Loucy (cell line): ENCODE results near the gene SCN9A.

Source experiments
- H2AFZ ChIP-seq: fragments of 200-600 bp; sonication (generic); 2 replicates; pipeline ENCODE4 v1.6.0; 2016; ENCODE audit warnings: antibody characterized with exemption, mild to moderate bottlenecking, low read length, moderate library complexity
- H3F3A ChIP-seq: fragments of 200-600 bp; 2 replicates; pipeline ENCODE4 v1.6.0; 2016; ENCODE audit warnings: antibody characterized with exemption, low read depth, mild to moderate bottlenecking
- H3K27me3 ChIP-seq: fragments of 200-600 bp; sonication (generic); 2 replicates; pipeline ENCODE4 v1.6.1; 2014; ENCODE audit warnings: low read length, mild to moderate bottlenecking; ENCODE audit not compliant: insufficient read depth, poor library complexity, severe bottlenecking
- H3K36me3 ChIP-seq: fragments of 200-600 bp; sonication (generic); 2 replicates; pipeline ENCODE4 v1.6.1; 2016; ENCODE audit warnings: low read length; ENCODE audit not compliant: insufficient read depth
- H3K4me1 ChIP-seq: fragments of 200-600 bp; sonication (generic); 2 replicates; pipeline ENCODE4 v1.5.1; 2014; ENCODE audit warnings: low read length, mild to moderate bottlenecking; ENCODE audit not compliant: insufficient read depth, poor library complexity, severe bottlenecking
- H3K4me2 ChIP-seq: fragments of 200-600 bp; sonication (generic); 2 replicates; pipeline ENCODE4 v1.6.0; 2014; ENCODE audit warnings: antibody characterized with exemption, low read length, low read depth, mild to moderate bottlenecking; ENCODE audit not compliant: poor library complexity, severe bottlenecking
- H3K4me3 ChIP-seq: fragments of 200-600 bp; sonication (generic); 2 replicates; pipeline ENCODE4 v1.5.1; 2014; ENCODE audit warnings: low read length, mild to moderate bottlenecking, mixed read lengths; ENCODE audit not compliant: poor library complexity, severe bottlenecking
- H3K79me2 ChIP-seq: fragments of 200-600 bp; sonication (generic); 2 replicates; pipeline ENCODE4 v1.6.1; 2014; ENCODE audit warnings: low read length; ENCODE audit not compliant: insufficient read depth
- H3K9ac ChIP-seq: fragments of 200-600 bp; sonication (generic); 2 replicates; pipeline ENCODE4 v1.6.0; 2014; ENCODE audit warnings: mild to moderate bottlenecking, low read depth, low read length, moderate library complexity; ENCODE audit not compliant: poor library complexity, severe bottlenecking
- H3K9me2 ChIP-seq: fragments of 200-600 bp; sonication (generic); replicated peaks from 2 replicates; pipeline ENCODE4 v1.6.1; 2016; ENCODE audit warnings: low read depth, low read length, mixed read lengths
- H3K9me3 ChIP-seq: fragments of 200-600 bp; sonication (generic); 2 replicates; pipeline ENCODE4 v1.6.1; 2014; ENCODE audit warnings: mild to moderate bottlenecking, antibody characterized with exemption, low read length, low read depth; ENCODE audit not compliant: insufficient read depth
- H4K20me1 ChIP-seq: fragments of 200-600 bp; sonication (generic); 2 replicates; pipeline ENCODE4 v1.6.0; 2014; ENCODE audit warnings: antibody characterized with exemption, low read length, mild to moderate bottlenecking; ENCODE audit not compliant: insufficient read depth, poor library complexity, severe bottlenecking
- CTCF ChIP-seq: fragments of 200-600 bp; sonication (generic); conservative IDR thresholded peaks from 2 replicates; pipeline ENCODE4 v1.5.1; 2014; ENCODE audit warnings: mild to moderate bottlenecking, antibody characterized with exemption, low read length
- EZH2phosphoT487 ChIP-seq: fragments of 200-600 bp; IDR thresholded peaks from 2 replicates; pipeline ENCODE4 v1.6.1; 2018; ENCODE audit warnings: antibody characterized with exemption, mild to moderate bottlenecking, moderate library complexity, borderline replicate concordance

Gene SCN9A

GRCh38 chr2:166155589-166155988 is 220.2 kb downstream of the SCN9A start:
- Histone ChIP-seq H3K9me2 (no peaks in the 10 kb centered on the region), H3K9ac (no peak overlapping the region), H3K79me2 (no peaks in the 10 kb centered on the region), H3K4me2 (no peak overlapping the region), H4K20me1 (no peaks in the 10 kb centered on the region), H3K4me3 (no peak overlapping the region), H3F3A (no peaks in the 10 kb centered on the region), H3K36me3 (no peaks in the 10 kb centered on the region), H3K4me1 (no peaks in the 10 kb centered on the region), H3K9me3 (no peaks in the 10 kb centered on the region), H2AFZ (no peak overlapping the region), H3K27me3 (no peaks in the 10 kb centered on the region)
- TF ChIP-seq EZH2phosphoT487 (no peak), CTCF (no peak)

- TF ChIP-seq EZH2phosphoT487 (no peak), CTCF (no peak)
- no peaks in the 10 kb centered on the region for H3F3A ChIP-seq
- H3K9me2 ChIP-seq: no peaks in the 10 kb centered on the region
- no peaks in the 10 kb centered on the region for H4K20me1 ChIP-seq
- no peak overlapping the region for H2AFZ ChIP-seq
- H3K9me3 ChIP-seq: no peaks in the 10 kb centered on the region
- no peaks in the 10 kb centered on the region for H3K4me1 ChIP-seq
- no peaks in the 10 kb centered on the region for H3K36me3 ChIP-seq
- no peak overlapping the region for H3K9ac ChIP-seq
- H3K4me3 ChIP-seq: no peak overlapping the region
- H3K79me2 ChIP-seq: no peaks in the 10 kb centered on the region
- H3K4me2 ChIP-seq: no peak overlapping the region
- no peaks in the 10 kb centered on the region for H3K27me3 ChIP-seq
Measured at GRCh38 chr2:166154685-166155338, 220.9 kb downstream of the SCN9A start.

GRCh38 chr2:166152064-166152463 is 223.7 kb downstream of the SCN9A start:
- Histone ChIP-seq H3K79me2 (no peaks in the 10 kb centered on the region), H3K27me3 (no peaks in the 10 kb centered on the region), H3K4me1 (no peaks in the 10 kb centered on the region), H3K4me3 (no peak overlapping the region), H2AFZ (no peak overlapping the region), H3K9me3 (no peaks in the 10 kb centered on the region), H3K9me2 (no peaks in the 10 kb centered on the region), H3K9ac (no peak overlapping the region), H3F3A (no peaks in the 10 kb centered on the region), H3K36me3 (no peaks in the 10 kb centered on the region), H3K4me2 (no peak overlapping the region), H4K20me1 (no peaks in the 10 kb centered on the region)
- TF ChIP-seq EZH2phosphoT487: no peak
- TF ChIP-seq CTCF: no peak
